HL-60 (cell line): ENCODE data around the gene RPL34.
A peak's percentile ranks its signal among the peaks of the same experiment; 100 is the strongest.

Source experiments
- DNase-seq, 2 experiments: peaks; one replicate each; pipeline ENCODE4 v3.0.0-alpha.2; 2010 to 2020; ENCODE audit warnings: low read depth in 1 of 2, low spot score in 1 of 2
- H3K27ac ChIP-seq: fragments of 250-450 bp; sonication (Bioruptor Pico); replicated peaks from 2 replicates; pipeline ENCODE4 v1.5.1; 2020; ENCODE audit warnings: mild to moderate bottlenecking, moderate library complexity
- H3K27me3 ChIP-seq: fragments of 250-450 bp; sonication (Bioruptor Pico); 2 replicates; pipeline ENCODE4 v1.5.1; 2021; ENCODE audit warnings: mild to moderate bottlenecking, moderate library complexity; ENCODE audit not compliant: insufficient read depth, poor library complexity, severe bottlenecking
- H3K4me3 ChIP-seq: replicated peaks from 2 replicates; pipeline ENCODE4 v1.5.1; 2011; ENCODE audit warnings: mild to moderate bottlenecking, control low read depth, low read length; ENCODE audit not compliant: insufficient read depth
- CTCF ChIP-seq: IDR thresholded peaks from one replicate; pipeline ENCODE4 v1.5.1; 2011; ENCODE audit warnings: low read length, control low read depth, inconsistent platforms; ENCODE audit not compliant: insufficient read depth
- GABPA ChIP-seq: IDR thresholded peaks from 2 replicates; pipeline ENCODE4 v1.6.1; 2012; ENCODE audit warnings: low read depth
- POLR2AphosphoS5 ChIP-seq: IDR thresholded peaks from 2 replicates; pipeline ENCODE4 v1.6.1; 2012; ENCODE audit warnings: low read depth
- REST ChIP-seq: IDR thresholded peaks from 2 replicates; pipeline ENCODE4 v1.6.1; 2012; ENCODE audit warnings: low read depth; ENCODE audit not compliant: insufficient replicate concordance
- SPI1 ChIP-seq: IDR thresholded peaks from 2 replicates; pipeline ENCODE4 v1.6.1; 2012; ENCODE audit warnings: low read depth, mild to moderate bottlenecking, borderline replicate concordance

Gene RPL34

GRCh38 chr4:108649863-108650211, 29.5 kb downstream of the RPL34 start:
- Histone ChIP-seq H3K27me3 (no peaks in the 10 kb centered on the region), H3K4me3 (peak overlapping the region; percentile 46), H3K27ac (peak overlapping the region; percentile 93)
- TF ChIP-seq POLR2AphosphoS5 (no peak), GABPA (no peak), CTCF (no peak), REST (no peak), SPI1 (no peak)
- DNase-seq, result no peak

- peak within 1 kb of the TSS; percentile 82 for H3K4me3 ChIP-seq
- TF ChIP-seq SPI1 (no peak), REST (no peak), CTCF (no peak), GABPA (no peak), POLR2AphosphoS5 (peak; percentile 89)
- DNase-seq, result peak; percentile 77 to 93
- H3K27ac ChIP-seq, result peak within 1 kb of the TSS; percentile 93
- H3K27me3 ChIP-seq, result no peaks in the 10 kb centered on the region
Observed at GRCh38 chr4:108650212-108651013, 30.0 kb downstream of the RPL34 start, which contains the start of gene OSTC. Gene OSTC (plus strand): TSS chr4:108650599. CDS start chr4:108650656, 57 bp downstream.

GRCh38 chr4:108651014-108651791, 30.8 kb downstream of the RPL34 start:
- Histone ChIP-seq H3K27ac (peak overlapping the region; percentile 93), H3K4me3 (peak overlapping the region; percentile 82), H3K27me3 (no peaks in the 10 kb centered on the region)
- DNase-seq, result peak; percentile 45 to 47
- TF ChIP-seq CTCF (no peak), POLR2AphosphoS5 (no peak), REST (no peak), GABPA (no peak), SPI1 (peak; percentile 87)
